ENCODE measurements around the gene KIF1A. TPM values are rescaled to one million over a fixed set of nuclear protein-coding genes. Genes with fewer than 3 reads are reported as not detected.

KIF1A gene
- total RNA-seq, 1 donor from 2014 or later = 0.12 TPM

- no peak for ATAC-seq
Observed at GRCh38 chr2:240767341-240767740, 52.7 kb downstream of the KIF1A start.

DNA sequence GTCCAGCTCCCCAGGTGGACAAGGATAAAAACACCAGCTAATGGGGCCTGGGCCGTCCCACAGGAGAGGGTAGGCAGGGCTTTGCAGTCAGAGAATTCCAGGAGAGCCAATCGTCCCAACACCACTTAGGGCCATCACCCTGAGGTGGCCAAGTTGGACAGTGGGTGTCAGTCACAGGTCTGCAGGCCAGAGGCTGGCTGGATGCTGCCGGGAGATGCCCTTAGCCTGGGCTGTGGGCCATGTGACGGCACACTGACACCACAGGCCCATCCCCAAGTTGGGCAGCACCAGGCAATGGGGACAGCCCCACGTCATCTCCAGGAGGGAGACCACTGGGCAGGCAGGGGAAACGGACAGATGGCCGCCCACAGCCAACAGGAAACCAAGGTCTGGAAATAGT is 53.9 kb downstream of the KIF1A start:
- ATAC-seq = no peak

- ATAC-seq = no peak
Observed at GRCh38 chr2:240765007-240765406, 55.0 kb downstream of the KIF1A start.

GRCh38 chr2:240764605-240765004 is 55.4 kb downstream of the KIF1A start:
- no peak for ATAC-seq

- no peak for ATAC-seq
Observed at GRCh38 chr2:240762971-240763370, 57.0 kb downstream of the KIF1A start.

DNA sequence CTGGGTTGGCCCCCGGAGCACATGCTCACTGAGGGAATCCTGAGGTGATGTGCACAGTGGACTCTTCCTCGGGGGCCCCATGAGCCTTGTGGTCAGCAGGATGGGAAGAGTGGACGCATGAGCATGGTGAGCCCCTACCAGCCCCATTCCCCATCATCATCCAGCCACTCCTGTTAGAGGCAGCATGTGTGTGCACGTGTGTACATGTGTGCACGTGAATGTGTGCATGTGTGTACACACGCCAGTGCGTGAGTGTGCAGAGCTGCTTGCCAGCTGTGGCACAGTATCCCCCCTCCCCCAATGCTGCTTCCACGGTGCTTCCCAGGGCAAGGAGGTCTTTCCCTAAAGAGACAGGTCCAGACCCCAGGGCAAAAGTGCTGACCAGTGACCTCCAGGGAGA is 57.8 kb downstream of the KIF1A start:
- ATAC-seq = no peak

DNA sequence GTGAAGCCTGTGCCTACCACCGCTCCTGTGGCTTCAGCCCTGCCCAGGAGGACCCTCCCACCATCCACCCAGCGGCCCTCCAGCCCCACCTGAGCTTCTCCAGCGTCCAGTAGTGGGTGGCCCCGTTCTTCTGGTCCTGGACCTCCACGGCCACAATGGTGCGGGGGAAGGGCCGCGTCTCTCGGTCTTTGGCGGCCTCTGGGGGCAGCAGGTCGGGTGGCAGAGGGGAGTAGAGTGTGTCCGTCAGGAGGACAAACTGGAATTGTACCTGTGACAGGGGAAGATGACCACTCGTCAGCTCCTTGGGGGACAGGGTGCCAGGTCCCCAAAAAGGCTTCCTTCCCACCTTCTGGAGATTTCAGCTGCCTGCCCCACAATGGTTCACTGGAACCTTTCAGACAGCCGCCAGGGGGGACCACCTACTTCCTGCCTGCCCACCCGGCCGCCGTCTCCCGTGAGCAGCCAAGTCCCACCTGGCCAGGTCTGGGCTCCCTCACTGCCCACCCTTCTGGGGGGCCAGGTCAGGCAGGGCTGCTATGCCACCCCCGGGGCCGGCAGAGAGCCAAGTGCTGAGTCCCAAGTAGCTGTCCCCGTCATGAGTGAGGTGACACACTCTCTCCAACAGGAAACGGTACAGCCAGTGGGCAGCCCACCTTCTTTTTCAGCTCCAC is 59.3 kb downstream of the KIF1A start:
- ATAC-seq = no peak

- no peak for ATAC-seq
Observed at GRCh38 chr2:240760121-240760520, 59.9 kb downstream of the KIF1A start.

- ATAC-seq = no peak
Observed at GRCh38 chr2:240759459-240759858, 60.6 kb downstream of the KIF1A start.

DNA sequence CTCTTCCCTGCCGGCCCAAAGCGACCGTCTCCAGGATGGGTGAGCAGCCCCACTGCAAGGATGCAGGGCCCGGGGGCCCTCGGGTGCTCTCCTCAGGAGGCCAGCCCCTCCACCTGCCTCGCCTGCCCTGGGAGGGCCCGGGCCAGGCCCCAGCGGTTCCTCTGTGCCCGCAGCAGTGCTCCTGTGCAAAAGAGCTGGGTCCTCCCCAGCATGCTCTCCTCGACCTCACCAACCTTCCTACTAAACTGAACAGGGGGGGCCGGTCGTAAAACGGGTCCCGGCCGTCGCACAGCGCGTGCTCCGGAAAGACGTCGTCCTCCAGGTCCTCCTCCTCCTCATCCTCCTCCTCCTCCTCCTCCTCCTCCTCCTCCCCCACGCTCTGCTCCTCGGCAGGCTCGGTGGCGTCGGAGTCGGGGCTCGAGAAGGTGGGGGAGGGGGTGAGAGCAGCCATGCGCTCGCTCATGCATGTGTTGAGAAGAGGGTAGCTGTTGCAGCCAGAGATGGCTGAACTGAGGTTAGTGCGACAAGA is 62.9 kb downstream of the KIF1A start:
- ATAC-seq = no peak

GRCh38 chr2:240752209-240752608 is 67.8 kb downstream of the KIF1A start:
- ATAC-seq = no peak

DNA sequence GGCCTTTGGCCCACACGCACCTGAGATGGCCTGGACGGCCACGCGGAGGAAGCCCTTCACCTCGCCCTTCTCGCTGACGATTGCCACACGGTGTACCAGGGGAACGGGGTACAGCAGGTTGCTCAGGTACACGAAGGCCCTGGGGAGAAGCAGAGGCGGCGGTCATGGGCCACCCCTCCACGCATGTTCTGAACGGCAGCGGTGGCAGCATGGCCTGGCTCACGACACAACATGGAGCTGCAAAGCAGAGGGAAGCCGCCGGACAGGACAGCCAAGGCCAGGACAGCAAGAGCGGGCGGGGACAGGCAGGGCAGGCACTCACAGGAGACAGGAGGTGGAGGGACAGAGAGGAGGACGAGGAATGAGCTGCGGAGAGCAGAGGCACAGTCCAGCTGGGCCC is 69.6 kb downstream of the KIF1A start:
- ATAC-seq = no peak

GRCh38 chr2:240749516-240749915 is 70.5 kb downstream of the KIF1A start:
- ATAC-seq = no peak

DNA sequence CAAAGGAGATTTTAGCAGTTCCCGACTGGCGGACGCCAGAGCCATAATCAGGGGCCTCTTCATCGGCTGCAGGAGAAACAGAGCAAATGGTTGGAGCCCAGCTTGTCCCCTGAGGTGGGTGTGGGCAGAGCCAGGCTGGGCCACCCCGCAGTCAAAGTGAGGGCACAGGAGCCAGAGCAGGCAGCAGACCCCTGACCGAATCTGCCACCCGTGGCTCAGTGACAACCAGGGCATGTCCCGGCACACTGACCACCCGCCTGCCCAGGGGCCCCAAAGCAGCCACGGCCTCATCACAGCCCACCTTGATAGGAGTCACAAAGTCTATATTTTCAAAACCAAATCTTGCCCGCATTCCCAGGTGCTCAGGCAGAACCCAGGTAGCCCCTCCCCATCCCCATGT is 72.8 kb downstream of the KIF1A start:
- ATAC-seq = no peak

DNA sequence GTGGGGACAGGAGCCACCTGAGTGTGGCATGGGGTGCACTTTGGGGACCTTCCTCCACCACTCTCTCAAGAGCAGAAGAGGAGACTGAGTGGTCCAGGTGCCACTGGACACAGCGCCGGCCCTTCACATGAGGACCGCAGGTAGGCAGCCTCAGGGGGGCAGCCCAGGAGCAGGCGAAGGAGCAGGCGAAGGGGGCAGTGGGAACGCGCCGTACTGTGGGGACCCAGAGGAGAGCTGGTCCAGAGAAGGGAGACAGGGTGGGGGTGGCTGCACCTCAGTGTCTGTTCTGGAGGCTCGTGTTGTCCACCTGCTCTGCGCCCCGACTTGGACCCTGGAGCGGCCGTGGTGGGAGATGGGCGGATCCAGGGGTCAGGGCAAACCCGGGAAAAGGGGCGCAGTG is 73.3 kb downstream of the KIF1A start:
- no peak for ATAC-seq

DNA sequence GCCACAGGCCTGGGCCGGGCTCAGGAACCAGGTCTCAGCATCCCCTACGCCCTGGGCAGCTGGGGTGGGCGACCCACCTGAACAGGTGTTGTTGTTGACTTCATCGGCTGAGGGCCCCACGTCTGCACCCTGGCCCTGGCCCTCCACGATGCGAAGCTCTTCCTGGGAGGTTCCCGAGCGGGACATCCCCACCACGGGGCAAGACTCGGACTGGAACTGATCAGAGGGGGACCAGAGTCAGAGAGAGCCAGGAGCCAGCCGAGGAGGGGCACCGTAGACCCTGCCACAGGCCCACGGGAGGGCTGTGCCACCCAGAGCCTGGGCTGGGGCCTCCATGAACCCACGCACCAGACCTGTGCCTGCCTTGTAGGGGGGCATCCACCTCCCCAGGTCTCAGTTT is 74.1 kb downstream of the KIF1A start:
- no peak for ATAC-seq

DNA sequence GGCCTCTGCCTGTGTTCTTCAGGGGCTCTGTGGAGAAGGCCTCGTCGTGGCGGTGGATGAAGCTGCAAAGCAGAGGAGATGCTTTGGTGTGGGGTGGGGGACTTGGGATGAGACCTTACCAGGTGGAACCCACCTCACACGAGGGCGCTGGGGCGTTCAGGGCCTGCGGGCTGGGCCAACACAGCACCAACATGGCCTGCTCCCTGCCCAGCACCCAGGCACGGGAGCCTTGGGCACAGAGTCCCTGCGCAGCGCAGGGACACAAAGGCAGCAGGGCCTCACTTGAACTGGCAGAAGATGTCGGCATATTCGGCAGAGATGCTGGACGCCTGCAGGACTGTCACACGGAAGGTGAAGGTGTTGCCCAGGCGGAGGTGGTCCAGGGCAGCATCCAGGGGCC is 74.6 kb downstream of the KIF1A start:
- no peak for ATAC-seq

DNA sequence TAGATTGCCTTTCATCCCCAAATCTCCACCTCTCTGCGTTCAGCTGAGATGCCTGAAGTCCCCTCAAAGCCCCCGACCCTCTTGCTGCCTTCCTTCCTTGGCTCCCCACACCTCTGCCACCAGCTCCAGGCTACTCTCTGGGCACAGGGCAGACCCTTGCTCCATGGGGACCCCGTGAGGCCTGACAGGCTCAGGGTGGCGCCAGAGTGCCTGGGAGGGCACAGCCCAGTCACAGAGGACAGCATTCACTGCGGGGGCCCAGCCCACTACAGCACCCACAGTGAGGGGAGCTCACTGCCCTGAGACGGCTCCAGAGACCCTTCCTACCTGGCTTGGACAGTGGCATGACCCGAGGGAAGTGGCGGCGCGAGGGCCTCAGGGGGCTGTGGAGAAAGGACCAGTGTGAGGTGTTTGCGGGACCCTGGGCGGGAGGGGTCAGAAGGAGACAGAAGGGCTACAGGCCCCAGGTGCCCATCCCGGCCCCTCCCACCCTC is 77.4 kb downstream of the KIF1A start:
- ATAC-seq = no peak

GRCh38 chr2:240741091-240741490 is 78.9 kb downstream of the KIF1A start:
- no peak for ATAC-seq

- no peak for ATAC-seq
Observed at GRCh38 chr2:240739797-240740196, 80.2 kb downstream of the KIF1A start.

- ATAC-seq = no peak
Observed at GRCh38 chr2:240737958-240738357, 82.1 kb downstream of the KIF1A start.

DNA sequence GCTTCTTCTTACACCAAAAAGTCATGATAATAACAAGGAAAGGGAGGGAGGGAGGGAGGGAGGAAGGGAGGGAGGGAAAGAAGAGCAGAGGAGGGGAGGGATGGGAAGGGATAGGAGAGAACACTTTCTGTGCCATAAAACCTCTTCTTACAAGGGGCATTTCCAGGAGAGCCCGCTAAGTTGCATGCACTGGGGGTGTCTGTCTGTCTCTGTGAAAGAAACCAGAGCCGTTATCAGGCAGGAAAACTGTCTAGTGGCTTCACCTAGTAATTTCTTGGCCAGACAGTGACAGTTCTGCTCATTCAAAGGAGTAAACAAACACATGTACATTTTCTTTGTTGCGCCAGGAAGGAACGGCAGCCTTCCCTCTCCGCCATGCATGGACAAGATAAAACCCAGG is 82.5 kb downstream of the KIF1A start:
- no peak for ATAC-seq

DNA sequence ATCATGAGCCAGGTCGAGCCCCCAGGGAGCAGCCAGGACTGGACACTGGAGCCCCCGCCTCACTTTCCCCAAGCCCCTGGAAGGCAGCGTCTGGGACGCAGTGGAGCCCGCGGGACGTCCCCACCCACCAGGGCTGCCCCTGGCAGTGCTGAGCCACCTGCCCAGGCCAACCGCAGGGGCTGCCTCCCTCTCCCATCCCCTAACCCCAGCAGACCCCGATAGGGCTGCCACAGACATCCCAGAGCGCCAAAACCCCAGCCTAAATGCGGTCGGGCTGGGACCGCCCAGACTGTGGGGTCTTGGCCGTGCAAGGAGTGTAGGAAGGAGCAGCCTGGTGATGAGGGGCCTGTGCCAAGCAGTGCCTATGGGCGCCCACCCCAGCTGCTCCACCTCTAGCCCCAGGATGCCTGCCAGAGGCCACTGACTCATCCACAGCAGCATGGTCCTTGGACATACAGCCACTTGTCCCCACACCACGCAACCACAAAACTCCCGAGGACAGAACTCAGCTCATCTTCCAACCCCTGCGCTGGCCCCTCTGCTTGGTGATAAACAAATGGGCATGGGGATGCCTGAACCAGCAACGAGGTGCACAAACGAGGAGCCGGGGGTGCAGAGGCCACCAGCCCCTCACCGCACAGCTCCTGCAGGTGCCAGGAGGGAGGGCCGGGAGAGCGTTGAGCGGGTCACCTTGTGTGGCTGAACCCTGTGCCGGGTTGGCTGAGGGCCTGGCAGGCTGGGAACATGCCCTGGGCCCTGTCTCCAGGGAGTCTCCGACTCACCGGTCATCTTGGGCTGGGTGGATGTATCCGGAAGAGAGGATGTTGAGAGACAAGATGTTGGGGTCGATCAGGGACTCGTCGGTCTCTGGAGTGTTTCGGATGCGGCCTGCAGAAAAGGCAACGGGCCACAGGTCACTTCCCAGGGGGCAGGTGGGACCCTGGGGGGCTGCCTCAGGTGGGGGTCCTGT is 83.5 kb downstream of the KIF1A start:
- ATAC-seq = no peak

GRCh38 chr2:240735476-240735875 is 84.5 kb downstream of the KIF1A start:
- no peak for ATAC-seq

Data from esophagus mucosa (tissue), 1 donor.